ENCODE results near the gene TIMM10B.

The TIMM10B gene

GRCh38 chr11:6473451-6474412, 7.6 kb upstream of the TIMM10B start, which contains the start of gene TRIM3:
Gene TRIM3, minus strand, starts transcription at chr11:6473941. Its CDS starts 8,246 bp downstream, at chr11:6465695.
- peak; percentile 75 for DNase-seq

GRCh38 chr11:6474413-6474792, 6.9 kb upstream of the TIMM10B start:
- no peak for DNase-seq

- no peak for DNase-seq
Measured at GRCh38 chr11:6474806-6475500, 6.3 kb upstream of the TIMM10B start.

DNA sequence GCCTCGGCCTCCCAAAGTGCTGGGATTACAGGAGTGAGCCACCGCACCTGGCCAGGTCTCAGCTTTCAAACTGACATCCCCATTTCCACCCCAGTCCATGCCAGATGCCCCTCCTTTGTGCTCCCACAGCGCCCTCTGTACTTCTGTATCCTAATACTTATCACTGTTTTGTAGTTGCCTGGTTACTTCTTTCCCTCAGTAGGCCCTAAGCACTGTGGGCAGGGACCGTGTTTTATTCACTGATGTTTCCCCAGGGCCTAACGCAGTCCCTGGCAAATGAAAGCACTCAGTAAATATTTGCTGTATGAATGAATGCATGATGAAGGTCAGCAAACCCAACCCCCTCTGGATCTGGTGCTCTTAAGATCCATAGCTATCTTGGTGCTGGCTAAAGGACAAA, 5.4 kb upstream of the TIMM10B start:
- no peak for DNase-seq

DNA sequence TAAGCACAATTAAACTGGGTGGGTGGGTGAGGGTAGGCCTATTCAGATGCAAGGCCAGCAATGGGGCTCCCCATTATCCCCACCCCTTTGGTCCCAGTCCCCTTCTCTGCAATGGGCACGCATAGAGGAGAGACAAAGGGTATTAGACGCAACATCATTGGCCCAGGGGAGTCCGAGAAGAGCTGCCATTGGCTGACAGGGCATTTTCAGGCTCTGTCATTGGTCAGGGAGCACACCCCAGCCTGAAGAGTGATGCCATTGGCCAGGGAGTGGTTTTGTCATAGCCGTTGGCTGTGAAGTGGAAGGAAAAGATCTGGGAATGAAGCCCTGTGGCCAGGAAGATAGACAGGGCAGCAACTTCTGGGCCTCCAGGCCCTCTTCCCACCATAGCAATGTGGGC, 4.7 kb upstream of the TIMM10B start:
- DNase-seq = no peak

DNA sequence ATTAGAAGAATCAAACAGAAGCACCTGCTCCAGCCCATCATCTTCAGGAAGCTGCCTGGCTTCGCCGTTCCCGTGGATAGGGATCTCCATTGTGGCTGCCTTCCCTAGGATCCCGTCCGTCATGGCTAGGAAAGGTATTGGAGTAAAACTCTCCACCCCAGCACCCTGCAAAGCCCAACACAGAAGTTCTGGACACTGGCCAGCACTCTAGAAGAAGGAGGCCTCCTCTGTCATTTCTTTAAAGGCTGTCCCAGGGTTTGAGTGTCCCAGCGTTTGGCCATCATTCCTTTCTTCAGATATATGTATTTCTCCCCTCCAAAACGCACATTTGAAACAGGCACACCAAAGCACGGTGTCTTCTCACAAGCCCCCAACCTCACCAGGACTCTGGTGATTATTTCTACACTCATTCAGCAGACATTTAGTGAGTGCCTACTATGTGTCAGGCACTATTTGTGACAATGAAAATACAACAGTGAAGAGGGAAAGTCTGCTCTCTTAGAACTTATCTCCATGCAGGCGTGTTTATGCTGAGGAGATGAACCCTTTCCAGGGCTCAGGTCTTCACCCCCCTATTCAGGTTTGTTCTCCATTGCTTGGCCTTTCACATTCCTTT, 894 bp upstream of the TIMM10B start:
- DNase-seq = no peak

DNA sequence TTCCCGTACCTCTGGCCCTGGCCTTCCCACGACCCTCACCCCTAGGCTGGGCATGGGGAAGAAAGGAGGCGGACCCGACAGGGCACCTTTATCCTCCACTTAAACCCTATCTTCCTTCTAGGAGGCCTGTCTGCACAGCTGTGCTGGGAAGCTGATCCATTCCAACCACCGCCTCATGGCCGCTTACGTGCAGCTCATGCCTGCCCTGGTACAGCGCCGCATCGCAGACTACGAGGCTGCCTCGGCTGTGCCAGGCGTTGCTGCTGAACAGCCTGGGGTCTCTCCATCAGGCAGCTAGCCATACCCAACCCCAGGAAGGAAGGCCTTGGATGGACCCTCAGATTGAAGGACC, 599 bp downstream of the TIMM10B start:
- no peak for DNase-seq

GRCh38 chr11:6482441-6482840, 1.1 kb downstream of the TIMM10B start:
- no peak for DNase-seq

DNA sequence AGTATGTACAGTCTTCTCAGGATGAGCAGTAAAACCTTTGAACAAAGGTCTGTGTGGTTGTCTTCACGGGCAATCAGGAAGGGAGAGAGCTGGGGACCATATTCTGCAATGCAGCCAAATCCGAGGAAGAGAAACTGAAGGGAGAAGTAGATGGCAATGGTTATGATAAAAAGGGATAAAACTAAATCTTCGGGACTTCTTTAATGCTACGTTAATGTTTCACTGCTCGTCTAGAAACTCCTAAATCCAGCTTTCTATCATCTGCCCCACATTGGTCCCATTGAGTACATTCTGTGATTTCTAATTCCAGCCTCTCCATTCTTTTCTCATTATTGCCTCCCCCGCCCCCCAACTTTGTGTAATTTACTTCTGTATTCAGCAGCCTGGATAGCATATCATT, 1.7 kb downstream of the TIMM10B start:
- no peak for DNase-seq

DNA sequence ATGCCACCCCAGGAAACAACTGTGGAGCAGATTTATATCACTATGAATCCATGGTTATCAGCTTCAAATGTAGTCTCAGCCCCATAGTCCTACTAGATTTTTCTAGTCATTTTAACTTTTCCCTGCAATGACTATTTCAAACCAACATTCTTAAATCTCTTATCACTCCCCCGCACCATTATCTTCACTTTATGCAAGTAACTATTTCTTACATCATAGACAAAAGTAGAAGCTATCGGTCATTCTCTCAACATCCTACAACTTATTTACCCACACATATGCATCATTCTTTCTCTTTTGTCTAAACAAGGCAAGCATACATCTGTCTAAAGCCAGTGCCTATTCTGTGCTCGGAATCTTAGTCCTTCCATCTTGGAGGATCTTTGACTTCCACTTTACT, 4.4 kb downstream of the TIMM10B start:
- no peak for DNase-seq

DNA sequence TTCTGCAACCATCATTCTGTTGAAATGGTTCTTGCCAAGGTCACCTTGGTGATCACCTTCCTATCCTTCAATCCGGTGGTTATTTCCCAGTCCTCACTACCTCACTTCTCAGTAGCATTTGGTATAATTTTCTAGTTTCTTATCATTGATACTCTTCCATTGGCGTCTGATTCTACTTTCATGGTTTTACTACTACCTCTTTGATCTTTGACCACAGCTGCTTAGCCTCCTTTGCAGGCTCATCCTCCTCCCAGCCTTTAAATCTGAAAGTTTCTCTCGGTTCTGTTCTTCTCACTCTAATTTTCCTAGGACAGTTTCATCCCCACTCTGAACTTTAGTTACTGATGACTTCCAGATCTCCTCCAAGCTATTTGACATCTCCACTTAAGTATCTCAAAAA, 5.0 kb downstream of the TIMM10B start:
- DNase-seq = no peak

DNA sequence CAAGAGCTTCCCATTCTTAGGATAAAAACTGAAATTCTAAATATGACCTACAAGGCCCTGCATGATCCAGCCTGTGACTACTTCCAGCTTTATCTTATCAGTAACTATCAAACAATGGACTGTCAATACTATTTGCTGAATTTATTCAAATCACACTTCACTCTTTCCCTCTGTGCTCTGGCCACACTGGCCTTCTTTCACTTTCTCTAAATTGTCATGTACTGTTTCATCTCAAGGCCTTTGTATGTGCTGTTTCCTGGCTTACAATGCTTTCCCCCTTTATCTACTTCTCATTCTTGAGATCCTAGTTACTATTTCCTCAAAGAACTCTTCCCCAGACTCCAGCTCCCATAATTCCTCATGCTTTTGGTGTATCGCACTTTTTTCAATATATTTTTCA, 5.6 kb downstream of the TIMM10B start:
- no peak for DNase-seq

DNA sequence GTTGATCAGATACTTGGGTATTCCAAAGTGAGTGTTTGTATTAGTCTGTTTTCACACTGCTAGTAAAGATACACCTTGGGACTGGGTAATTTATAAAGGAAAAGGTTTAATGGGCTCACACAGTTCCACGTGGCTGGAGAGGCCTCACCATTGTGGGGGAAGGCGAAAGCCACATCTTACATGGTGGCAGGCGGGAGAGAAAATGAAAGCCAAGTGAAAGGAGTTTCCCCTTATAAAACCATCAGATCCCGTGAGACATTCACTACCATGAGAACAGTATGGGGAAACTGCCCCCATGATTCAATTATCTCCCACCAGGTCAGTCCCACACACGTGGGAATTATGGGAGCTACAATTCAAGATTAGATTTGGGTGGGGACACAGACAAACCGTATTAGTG, 7.0 kb downstream of the TIMM10B start:
- no peak for DNase-seq

DNA sequence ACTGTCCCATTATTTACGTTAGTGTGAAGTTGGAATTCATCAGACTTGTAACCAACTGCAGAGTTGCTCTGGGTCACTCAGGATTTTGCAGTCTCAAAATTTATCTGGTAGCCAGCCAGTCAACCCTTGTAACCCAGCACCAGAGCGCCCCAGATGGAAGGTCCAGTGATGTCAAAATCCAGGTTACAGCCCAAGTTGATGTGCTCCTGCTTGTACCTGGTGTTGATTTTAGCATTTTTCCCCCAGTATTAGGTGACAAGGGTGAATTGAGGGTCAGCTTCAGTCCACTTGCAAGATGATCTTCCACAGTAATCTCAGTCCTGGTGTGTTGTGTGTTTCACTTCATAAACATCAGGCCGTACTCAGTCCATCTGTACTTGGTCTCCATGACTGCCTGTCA, 7.5 kb downstream of the TIMM10B start:
- no peak for DNase-seq

GRCh38 chr11:6489306-6489705, 8.0 kb downstream of the TIMM10B start:
- DNase-seq = no peak

- DNase-seq = no peak
Measured at GRCh38 chr11:6497069-6497839, 16.0 kb downstream of the TIMM10B start, which contains the start of gene DNHD1. Gene DNHD1, plus strand, starts transcription at chr11:6497280. Its CDS starts 936 bp downstream, at chr11:6498216.

DNA sequence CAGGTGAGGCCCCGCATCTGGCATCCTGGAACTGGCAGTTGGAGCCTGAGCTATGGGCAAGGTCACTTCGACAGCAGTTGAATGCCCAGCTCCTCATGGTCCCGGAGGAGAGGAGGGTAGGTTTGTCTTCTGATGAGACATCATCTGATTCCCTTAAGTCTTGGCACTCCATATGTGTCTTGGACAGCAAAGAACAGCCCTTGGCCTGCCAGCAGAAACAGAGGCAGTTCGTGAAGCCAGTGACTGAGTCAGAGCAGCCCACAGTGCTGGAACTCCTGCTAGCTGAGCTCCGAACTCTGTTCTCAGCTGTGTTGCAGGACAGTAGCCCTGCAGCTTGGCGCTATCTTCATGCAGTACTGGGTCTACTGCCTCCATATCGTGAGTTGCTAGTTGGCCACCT, 16.8 kb downstream of the TIMM10B start:
- DNase-seq = no peak

GRCh38 chr11:6498544-6498943, 17.2 kb downstream of the TIMM10B start:
- no peak for DNase-seq

DNA sequence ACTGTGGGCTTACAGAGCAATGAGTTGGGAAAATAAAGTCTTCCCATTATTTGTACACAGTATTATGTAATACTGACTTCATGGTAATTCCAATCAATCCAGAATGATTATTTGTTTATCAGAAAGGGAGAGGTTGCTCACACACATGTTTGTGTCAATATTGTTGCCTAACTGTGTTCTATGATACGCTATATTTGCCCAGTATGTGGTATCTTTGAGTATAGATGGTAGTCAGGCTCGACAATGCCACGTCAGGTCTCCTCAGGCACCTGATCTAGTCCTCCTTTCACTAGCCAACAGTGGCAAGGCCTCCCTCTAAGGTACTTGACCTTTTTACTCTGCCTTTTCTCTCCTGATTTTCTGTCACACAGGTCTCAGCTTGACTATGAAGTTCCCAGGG, 21.1 kb downstream of the TIMM10B start:
- DNase-seq = no peak

- no peak for DNase-seq
Measured at GRCh38 chr11:6504166-6504565, 22.9 kb downstream of the TIMM10B start.

- no peak for DNase-seq
Measured at GRCh38 chr11:6505577-6506240, 24.4 kb downstream of the TIMM10B start.

- no peak for DNase-seq
Measured at GRCh38 chr11:6516865-6517264, 35.6 kb downstream of the TIMM10B start.
